ENCODE measurements around the gene GEMIN5. TPM values are rescaled to one million over a fixed set of nuclear protein-coding genes. Genes with fewer than 3 reads are reported as not detected.
A peak's percentile ranks its signal among the peaks of the same experiment; 100 is the strongest.

GEMIN5 gene
- polyA plus RNA-seq, 2 of the 4 experiments (the other 2 are of a cell fraction): 20.2 to 22.6 TPM

DNA sequence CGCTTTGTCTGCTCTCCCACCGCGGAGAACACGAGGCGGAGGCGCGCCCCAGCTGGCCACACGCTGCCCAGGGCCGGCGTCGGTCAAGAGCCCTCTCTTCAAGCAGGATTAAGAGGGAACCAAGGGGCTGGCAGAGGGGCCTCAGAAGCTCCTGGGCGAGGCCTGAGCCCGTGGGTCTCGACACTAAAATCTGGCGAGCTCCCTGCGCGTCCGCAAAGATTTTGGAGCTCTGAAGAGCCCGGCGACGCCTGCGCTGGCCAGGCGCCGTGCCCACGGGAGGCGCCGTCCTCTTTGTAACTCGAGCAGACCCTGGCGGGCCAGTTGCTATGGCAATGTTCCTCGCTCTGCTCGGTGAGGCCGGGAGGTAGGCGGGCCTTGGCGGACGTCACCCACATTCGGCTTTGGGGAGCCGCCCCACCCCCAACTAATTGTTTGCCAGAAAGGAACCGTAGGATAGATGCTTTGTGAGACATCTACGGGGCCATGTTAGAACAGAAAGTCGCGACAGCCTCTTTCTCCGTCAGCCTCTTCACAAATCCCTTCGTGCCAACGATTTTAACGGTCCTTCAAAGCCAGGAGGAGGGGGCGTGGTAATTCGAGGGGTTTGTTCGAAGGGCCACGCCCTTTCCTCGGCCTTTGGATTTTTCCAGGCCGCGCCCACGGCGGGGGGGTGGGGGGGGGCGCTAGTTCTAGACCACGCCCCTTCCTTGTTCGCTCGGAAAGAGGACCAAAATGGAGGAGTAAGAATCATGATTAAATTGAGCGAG is 80.3 kb downstream of the GEMIN5 start (continued):
- TF ChIP-seq RCOR1 (IDR thresholded peaks at IDR 0.05; ENCODE audit: low read depth, low read length): no peak
- TF ChIP-seq, protein P1, sequence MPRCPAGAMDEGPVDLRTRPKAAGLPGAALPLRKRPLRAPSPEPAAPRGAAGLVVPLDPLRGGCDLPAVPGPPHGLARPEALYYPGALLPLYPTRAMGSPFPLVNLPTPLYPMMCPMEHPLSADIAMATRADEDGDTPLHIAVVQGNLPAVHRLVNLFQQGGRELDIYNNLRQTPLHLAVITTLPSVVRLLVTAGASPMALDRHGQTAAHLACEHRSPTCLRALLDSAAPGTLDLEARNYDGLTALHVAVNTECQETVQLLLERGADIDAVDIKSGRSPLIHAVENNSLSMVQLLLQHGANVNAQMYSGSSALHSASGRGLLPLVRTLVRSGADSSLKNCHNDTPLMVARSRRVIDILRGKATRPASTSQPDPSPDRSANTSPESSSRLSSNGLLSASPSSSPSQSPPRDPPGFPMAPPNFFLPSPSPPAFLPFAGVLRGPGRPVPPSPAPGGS (IDR thresholded peaks at IDR 0.05): peak; percentile 83; the same call in 2 of the 3 replicates
- no peak for TF ChIP-seq ZSCAN20 (CRISPR knock-in tag; IDR thresholded peaks at IDR 0.05)
- no peak for TF ChIP-seq RARB (CRISPR knock-in tag; IDR thresholded peaks at IDR 0.05)
- no peak for TF ChIP-seq CBX2 (IDR thresholded peaks at IDR 0.05; ENCODE audit: borderline replicate concordance, low read depth)
- TF ChIP-seq HEYL (CRISPR knock-in tag; IDR thresholded peaks at IDR 0.05): no peak
- TF ChIP-seq MYC (IDR thresholded peaks at IDR 0.05; ENCODE audit: borderline replicate concordance, low read length): peak; percentile 97
- TF ChIP-seq SMC3 (IDR thresholded peaks at IDR 0.05): no peak
- TF ChIP-seq RAD21 (conservative IDR thresholded peaks at IDR 0.05 in 1 of 2, IDR thresholded peaks at IDR 0.05 in 1 of 2): peak; percentile 1 to 18; a peak in 1 of 5 replicates
- TF ChIP-seq PHF8 (IDR thresholded peaks at IDR 0.05; ENCODE audit: borderline replicate concordance, low read depth): peak; percentile 65; the same call in 1 of the 2 replicates

DNA sequence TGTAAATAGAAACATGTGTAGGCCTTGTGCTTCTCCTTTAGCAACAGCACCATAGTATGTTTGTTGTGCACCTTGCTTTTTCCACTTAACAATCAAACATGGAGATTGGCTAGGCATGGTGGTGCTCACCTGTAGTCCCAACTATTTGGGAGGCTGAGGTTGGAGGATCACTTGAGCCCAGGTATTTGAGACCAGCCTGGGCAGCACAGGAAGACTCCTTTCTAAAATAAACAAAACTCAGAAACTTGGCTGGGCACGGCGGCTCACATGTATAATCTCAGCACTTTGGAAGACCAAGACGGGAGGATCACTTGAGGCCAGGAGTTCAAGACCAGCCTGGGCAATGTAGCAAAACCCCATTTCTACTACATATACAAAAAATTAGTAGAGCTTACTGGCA is 86.7 kb downstream of the GEMIN5 start:
- no peak overlapping the region for H3K4me2 ChIP-seq
- no peak for ATAC-seq
- no peak overlapping the region for H3K4me3 ChIP-seq
- WGBS (ENCODE audit: missing lambda C conversion rate): 85% methylated on average over 3 of the region's 3 CpGs
- TF ChIP-seq CHD4 (IDR thresholded peaks at IDR 0.05; ENCODE audit: borderline replicate concordance) (no peak), PHF8 (IDR thresholded peaks at IDR 0.05; ENCODE audit: borderline replicate concordance, low read depth) (no peak), HOXB13 (CRISPR knock-in tag; IDR thresholded peaks at IDR 0.05; ENCODE audit: low read depth) (no peak), CBX2 (IDR thresholded peaks at IDR 0.05; ENCODE audit: borderline replicate concordance, low read depth) (no peak), NR3C1 (IDR thresholded peaks at IDR 0.05) (no peak), RAD21 (conservative IDR thresholded peaks at IDR 0.05 in 1 of 2, IDR thresholded peaks at IDR 0.05 in 1 of 2) (no peak), HOXB5 (CRISPR knock-in tag; IDR thresholded peaks at IDR 0.05) (no peak), CBX8 (IDR thresholded peaks at IDR 0.05) (no peak), ZSCAN20 (CRISPR knock-in tag; IDR thresholded peaks at IDR 0.05) (no peak), KDM5A (IDR thresholded peaks at IDR 0.05) (no peak), ZC3H11A (IDR thresholded peaks at IDR 0.05) (no peak)
- TF ChIP-seq, protein P2, sequence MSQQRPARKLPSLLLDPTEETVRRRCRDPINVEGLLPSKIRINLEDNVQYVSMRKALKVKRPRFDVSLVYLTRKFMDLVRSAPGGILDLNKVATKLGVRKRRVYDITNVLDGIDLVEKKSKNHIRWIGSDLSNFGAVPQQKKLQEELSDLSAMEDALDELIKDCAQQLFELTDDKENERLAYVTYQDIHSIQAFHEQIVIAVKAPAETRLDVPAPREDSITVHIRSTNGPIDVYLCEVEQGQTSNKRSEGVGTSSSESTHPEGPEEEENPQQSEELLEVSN (IDR thresholded peaks at IDR 0.05; ENCODE audit: borderline replicate concordance, low read depth): no peak
- TF ChIP-seq, protein P3, sequence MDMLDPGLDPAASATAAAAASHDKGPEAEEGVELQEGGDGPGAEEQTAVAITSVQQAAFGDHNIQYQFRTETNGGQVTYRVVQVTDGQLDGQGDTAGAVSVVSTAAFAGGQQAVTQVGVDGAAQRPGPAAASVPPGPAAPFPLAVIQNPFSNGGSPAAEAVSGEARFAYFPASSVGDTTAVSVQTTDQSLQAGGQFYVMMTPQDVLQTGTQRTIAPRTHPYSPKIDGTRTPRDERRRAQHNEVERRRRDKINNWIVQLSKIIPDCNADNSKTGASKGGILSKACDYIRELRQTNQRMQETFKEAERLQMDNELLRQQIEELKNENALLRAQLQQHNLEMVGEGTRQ (IDR thresholded peaks at IDR 0.05): no peak
- POLR2A ChIA-PET: no interaction called here
- CTCF ChIA-PET: interaction anchor here (0.7 to 1.0 kb wide), 3 partner anchors 22 to 201 kb away, joined by 3 to 4 read pairs (median 3); no protein-coding TSS in a partner anchor
- no peak for FAIRE-seq
- DNase-seq (ENCODE audit: low read depth in 1 of 2, low spot score in 1 of 2): no peak
- H3K4me1 ChIP-seq: no peaks in the 10 kb centered on the region; the same call in 2 of the 3 replicates
- H3K9me3 ChIP-seq: no peaks in the 10 kb centered on the region
- H3K27ac ChIP-seq: no peak overlapping the region

DNA sequence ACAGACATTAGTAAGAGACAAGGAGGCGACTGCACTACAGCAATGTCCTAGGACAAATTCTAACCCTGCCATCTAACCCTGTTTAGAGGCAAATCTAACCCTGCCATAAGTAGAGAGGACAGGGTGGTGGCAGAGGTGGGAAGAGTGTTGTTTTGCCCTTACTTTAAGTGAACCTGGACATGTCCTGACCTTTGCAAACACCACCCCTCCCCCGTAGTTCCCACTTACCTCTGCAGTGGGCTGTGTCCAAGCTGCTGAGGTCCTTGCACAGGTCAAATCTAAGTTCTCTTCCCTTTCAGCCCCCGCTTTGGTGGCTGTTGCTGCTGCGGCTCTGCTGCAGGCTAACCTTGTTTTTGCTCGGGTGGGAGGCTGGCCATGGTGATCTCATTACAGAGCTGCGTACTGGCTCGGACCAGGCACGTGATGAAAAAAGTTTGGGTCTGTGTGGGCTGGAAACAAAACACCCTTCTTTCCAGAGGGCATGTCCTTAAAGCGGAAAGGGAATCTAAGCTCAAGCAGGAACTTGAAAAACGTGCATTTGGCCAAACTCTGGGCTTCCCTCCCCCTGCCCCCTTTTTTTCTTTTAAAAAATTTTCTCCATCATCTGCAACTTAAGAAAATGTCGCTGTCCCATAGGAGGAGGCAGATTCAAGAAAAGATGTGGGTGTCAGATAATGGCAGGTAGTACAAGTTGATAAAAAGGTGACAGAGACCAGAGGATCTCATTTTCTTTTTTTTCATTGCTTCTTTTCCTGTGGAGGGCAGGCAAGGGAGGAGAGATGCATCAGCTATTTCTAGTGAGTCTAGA is 87.6 kb downstream of the GEMIN5 start, which contains the start of gene FAXDC2:
TSS of gene FAXDC2 (minus strand) at position 349 of the 808 bp plus-strand sequence. CDS start 12,425 bp downstream, outside the sequence.
- FAIRE-seq (no peak), DNase-seq (ENCODE audit: low read depth in 1 of 2, low spot score in 1 of 2) (no peak), ATAC-seq (peak; percentile 25 to 45; a peak in 3 of 6 replicates)
- Histone ChIP-seq H3K9me3 (no peaks in the 10 kb centered on the region), H3K4me2 (no peak within 1 kb of the TSS), H3K4me3 (no peak within 1 kb of the TSS), H3K4me1 (no peaks in the 10 kb centered on the region), H3K27ac (no peak within 1 kb of the TSS)
- TF ChIP-seq KDM1A (IDR thresholded peaks at IDR 0.05; ENCODE audit: low read depth): no peak
- TF ChIP-seq NFE2L2 (conservative IDR thresholded peaks at IDR 0.05; ENCODE audit: low read length): no peak
- TF ChIP-seq, protein P4, sequence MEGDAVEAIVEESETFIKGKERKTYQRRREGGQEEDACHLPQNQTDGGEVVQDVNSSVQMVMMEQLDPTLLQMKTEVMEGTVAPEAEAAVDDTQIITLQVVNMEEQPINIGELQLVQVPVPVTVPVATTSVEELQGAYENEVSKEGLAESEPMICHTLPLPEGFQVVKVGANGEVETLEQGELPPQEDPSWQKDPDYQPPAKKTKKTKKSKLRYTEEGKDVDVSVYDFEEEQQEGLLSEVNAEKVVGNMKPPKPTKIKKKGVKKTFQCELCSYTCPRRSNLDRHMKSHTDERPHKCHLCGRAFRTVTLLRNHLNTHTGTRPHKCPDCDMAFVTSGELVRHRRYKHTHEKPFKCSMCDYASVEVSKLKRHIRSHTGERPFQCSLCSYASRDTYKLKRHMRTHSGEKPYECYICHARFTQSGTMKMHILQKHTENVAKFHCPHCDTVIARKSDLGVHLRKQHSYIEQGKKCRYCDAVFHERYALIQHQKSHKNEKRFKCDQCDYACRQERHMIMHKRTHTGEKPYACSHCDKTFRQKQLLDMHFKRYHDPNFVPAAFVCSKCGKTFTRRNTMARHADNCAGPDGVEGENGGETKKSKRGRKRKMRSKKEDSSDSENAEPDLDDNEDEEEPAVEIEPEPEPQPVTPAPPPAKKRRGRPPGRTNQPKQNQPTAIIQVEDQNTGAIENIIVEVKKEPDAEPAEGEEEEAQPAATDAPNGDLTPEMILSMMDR (IDR thresholded peaks at IDR 0.05): no peak
- TF ChIP-seq, protein P5, sequence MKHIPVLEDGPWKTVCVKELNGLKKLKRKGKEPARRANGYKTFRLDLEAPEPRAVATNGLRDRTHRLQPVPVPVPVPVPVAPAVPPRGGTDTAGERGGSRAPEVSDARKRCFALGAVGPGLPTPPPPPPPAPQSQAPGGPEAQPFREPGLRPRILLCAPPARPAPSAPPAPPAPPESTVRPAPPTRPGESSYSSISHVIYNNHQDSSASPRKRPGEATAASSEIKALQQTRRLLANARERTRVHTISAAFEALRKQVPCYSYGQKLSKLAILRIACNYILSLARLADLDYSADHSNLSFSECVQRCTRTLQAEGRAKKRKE (CRISPR knock-in tag; IDR thresholded peaks at IDR 0.05; ENCODE audit: low read depth): no peak
- TF ChIP-seq PHF8 (IDR thresholded peaks at IDR 0.05; ENCODE audit: borderline replicate concordance, low read depth): no peak
- no peak for TF ChIP-seq POLR2A (IDR thresholded peaks at IDR 0.05; ENCODE audit: low read length)
- no peak for TF ChIP-seq ZFP36 (IDR thresholded peaks at IDR 0.05; ENCODE audit: borderline replicate concordance, partially characterized antibody)
- no peak for TF ChIP-seq RCOR1 (IDR thresholded peaks at IDR 0.05; ENCODE audit: low read depth, low read length)
- 85% methylated on average over 11 of the region's 11 CpGs for WGBS (ENCODE audit: missing lambda C conversion rate)
- POLR2A ChIA-PET: no interaction called here
- CTCF ChIA-PET: interaction anchor here (1.0 kb wide), 1 partner anchor 21 kb away, joined by 4 read pairs; no protein-coding TSS in a partner anchor
